Cardiac fibroblast (primary cell): Measurements from ENCODE around the gene ASCC1.
"Not testable (repeated sequence)": the region's sequence is repeated elsewhere in the genome, so short reads cannot be mapped to it uniquely, and the experiment has no call there.

Experiments
- DNase-seq, 2 donors: peaks; one replicate each; pipeline versions ENCODE4 v3.0.0 to v3.0.0-alpha.2; 2010; ENCODE audit warnings: low read depth in 2 of 2
- H3K4me3 ChIP-seq, 2 donors: replicated peaks in 1 of 2; 1 replicate in 1 of 2; 2 replicates in 1 of 2; pipeline ENCODE4 v1.5.1; 2011; ENCODE audit warnings: low read depth in 2 of 2, low read length in 2 of 2, mild to moderate bottlenecking in 2 of 2, moderate library complexity in 1 of 2
- CTCF ChIP-seq: IDR thresholded peaks from one replicate; pipeline ENCODE4 v1.5.1; 2011; ENCODE audit warnings: low read depth, mild to moderate bottlenecking, low read length, inconsistent platforms

ASCC1 gene

GRCh38 chr10:72114706-72115450 lies 101.2 kb downstream of the ASCC1 start:
- no peak for TF ChIP-seq CTCF
- no peak for DNase-seq
- H3K4me3 ChIP-seq, result no peak overlapping the region

- no peak for DNase-seq
- H3K4me3 ChIP-seq, result no peak overlapping the region
- TF ChIP-seq CTCF, result no peak
These were observed 105.2 kb downstream of the ASCC1 start for GRCh38 chr10:72110673-72111401.

- no peak for TF ChIP-seq CTCF
- no peak overlapping the region for H3K4me3 ChIP-seq
- DNase-seq, result no peak
These were observed 106.4 kb downstream of the ASCC1 start for GRCh38 chr10:72109636-72110157.

- peak in 1 of 2 donors; percentile 9 for DNase-seq
- no peak for TF ChIP-seq CTCF
- H3K4me3 ChIP-seq, result no peak overlapping the region
These were observed 107.0 kb downstream of the ASCC1 start for GRCh38 chr10:72108830-72109635.

- DNase-seq, H3K4me3 ChIP-seq: not testable (repeated sequence)
These were observed 108.1 kb downstream of the ASCC1 start for GRCh38 chr10:72108004-72108370.

GRCh38 chr10:72107325-72108003 lies 108.6 kb downstream of the ASCC1 start:
- no peak for TF ChIP-seq CTCF
- H3K4me3 ChIP-seq, result no peak overlapping the region
- DNase-seq, result no peak
